Glutamatergic neuron (in vitro differentiated cells): ENCODE data around the gene F12. TPM values are rescaled to one million over a fixed set of nuclear protein-coding genes. Genes with fewer than 3 reads are reported as not detected.
A peak's percentile ranks its signal among the peaks of the same experiment; 100 is the strongest.

Experiments
- DNase-seq: peaks from one replicate; pipeline ENCODE4 v3.0.0; 2022
- H3K27ac Mint-ChIP-seq: one replicate; pipeline ENCODE4 v1.8.0; 2020; ENCODE audit warnings: mild to moderate bottlenecking, mixed read lengths, inconsistent platforms; ENCODE audit not compliant: unreplicated experiment
- H3K27me3 Mint-ChIP-seq: one replicate; pipeline ENCODE4 v1.8.0; 2020; ENCODE audit warnings: mild to moderate bottlenecking, moderate library complexity, mixed read lengths, inconsistent platforms; ENCODE audit not compliant: unreplicated experiment
- H3K36me3 Mint-ChIP-seq: one replicate; pipeline ENCODE4 v1.8.0; 2020; ENCODE audit warnings: mild to moderate bottlenecking, mixed read lengths, inconsistent platforms; ENCODE audit not compliant: unreplicated experiment
- H3K4me1 Mint-ChIP-seq: one replicate; pipeline ENCODE4 v1.8.0; 2020; ENCODE audit warnings: mild to moderate bottlenecking, low read depth, mixed read lengths, inconsistent platforms; ENCODE audit not compliant: unreplicated experiment
- H3K4me3 Mint-ChIP-seq: one replicate; pipeline ENCODE4 v1.8.0; 2020; ENCODE audit warnings: mild to moderate bottlenecking, mixed read lengths, inconsistent platforms; ENCODE audit not compliant: unreplicated experiment
- H3K9me3 Mint-ChIP-seq: one replicate; pipeline ENCODE4 v1.8.0; 2020; ENCODE audit warnings: mild to moderate bottlenecking, moderate library complexity, mixed read lengths, inconsistent platforms; ENCODE audit not compliant: unreplicated experiment
- total RNA-seq: library from RNA; stranded (reverse); fragmentation: NEBNext Ultra II Directional; extraction: Animal tissue kit (Norgen Biotek cat#: 25700); gene quantifications from one replicate; pipeline ENCODE4 v1.2.1, GENCODE V29; 2021; ENCODE audit not compliant: unreplicated experiment
- TF ChIP-seq, protein P1 (sequence below): fragments of 200-600 bp; sonication (generic); IDR thresholded peaks from one replicate; pipeline ENCODE4 v1.5.0; 2021; ENCODE audit not compliant: partially characterized antibody, unreplicated experiment

F12 gene
- total RNA-seq, 1 donor from 2014 or later, result 5.4 TPM

DNA sequence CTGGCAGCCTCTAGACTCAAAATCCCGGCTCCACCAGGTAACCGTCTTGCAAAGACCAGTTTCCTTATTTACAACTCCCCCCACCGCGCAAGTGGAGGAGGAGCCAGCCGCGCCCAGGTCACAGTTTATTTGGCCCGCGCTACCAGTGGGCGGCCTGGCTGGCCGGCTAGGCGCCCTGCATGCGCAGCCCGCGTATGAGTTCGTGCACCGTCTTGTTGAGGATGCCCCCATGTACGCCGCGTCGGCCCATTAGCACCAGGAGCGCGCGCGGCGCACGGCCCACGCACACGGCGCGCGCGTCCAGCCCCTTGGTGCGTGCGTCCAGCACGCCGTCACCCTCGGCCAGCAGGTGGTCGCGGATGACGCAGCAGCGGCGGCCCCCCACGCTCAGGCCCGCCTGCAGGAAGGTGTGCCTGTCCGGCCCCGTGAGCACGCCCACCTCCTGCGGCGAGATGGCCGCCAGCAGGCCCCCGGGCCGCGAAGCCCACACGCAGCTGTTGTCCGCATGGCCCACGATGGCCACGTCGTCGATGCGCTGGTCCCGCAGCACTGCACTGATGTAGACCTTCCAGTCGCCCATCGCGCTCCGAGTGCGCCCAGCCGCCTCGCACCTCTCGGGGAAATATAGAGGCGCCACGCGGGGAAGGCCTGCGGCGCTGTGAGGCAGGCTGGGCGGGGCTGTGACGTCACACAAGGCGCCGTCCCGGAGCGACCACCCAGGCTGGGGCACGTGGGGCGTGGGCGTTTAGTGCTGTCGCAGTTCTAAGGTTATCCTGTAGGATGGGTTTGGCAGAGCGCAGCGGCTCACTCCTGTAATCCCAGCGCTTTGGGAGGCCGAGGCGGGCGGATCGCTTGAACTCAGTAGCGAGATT, 9.1 kb downstream of the F12 start, which contains the start of gene PFN3:
TSS of gene PFN3 (minus strand) at position 665 of the 872 bp plus-strand sequence. CDS start at position 580, 85 bp downstream.
- TF ChIP-seq, protein P1, sequence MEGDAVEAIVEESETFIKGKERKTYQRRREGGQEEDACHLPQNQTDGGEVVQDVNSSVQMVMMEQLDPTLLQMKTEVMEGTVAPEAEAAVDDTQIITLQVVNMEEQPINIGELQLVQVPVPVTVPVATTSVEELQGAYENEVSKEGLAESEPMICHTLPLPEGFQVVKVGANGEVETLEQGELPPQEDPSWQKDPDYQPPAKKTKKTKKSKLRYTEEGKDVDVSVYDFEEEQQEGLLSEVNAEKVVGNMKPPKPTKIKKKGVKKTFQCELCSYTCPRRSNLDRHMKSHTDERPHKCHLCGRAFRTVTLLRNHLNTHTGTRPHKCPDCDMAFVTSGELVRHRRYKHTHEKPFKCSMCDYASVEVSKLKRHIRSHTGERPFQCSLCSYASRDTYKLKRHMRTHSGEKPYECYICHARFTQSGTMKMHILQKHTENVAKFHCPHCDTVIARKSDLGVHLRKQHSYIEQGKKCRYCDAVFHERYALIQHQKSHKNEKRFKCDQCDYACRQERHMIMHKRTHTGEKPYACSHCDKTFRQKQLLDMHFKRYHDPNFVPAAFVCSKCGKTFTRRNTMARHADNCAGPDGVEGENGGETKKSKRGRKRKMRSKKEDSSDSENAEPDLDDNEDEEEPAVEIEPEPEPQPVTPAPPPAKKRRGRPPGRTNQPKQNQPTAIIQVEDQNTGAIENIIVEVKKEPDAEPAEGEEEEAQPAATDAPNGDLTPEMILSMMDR, result no peak
- Mint-ChIP-seq H3K27me3 (peaks cover 9% of the 10 kb centered on the region), H3K4me1 (peaks cover 4% of the 10 kb centered on the region), H3K4me3 (no peak within 1 kb of the TSS), H3K9me3 (peaks cover 7% of the 10 kb centered on the region), H3K27ac (no peak within 1 kb of the TSS), H3K36me3 (no peaks in the 10 kb centered on the region)
- peak; percentile 53 for DNase-seq

DNA sequence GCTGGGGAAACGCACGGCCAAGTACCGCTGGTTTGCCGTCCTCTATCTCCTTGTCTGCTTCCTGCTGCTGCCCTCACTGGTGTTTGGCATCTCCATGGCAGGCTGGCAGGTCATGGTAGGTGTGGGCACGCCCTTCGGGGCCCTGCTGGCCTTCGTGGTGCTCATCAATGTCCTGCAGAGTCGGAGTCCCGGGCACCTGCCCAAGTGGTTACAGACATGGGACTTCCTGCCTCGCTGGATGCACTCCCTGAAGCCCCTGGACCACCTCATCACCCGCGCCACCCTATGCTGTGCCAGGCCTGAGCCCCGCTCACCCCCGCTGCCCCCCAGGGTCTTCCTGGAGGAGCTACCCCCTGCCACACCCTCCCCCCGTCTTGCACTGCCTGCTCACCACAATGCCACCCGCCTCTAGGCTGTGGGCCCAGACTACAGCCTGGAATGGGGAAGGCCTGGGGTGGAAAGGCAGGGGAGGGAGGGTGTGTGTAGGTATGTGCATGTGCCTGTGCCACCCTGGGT, 11.4 kb downstream of the F12 start:
- no peak for DNase-seq
- H3K9me3 Mint-ChIP-seq, result peaks cover 7% of the 10 kb centered on the region
- no peak overlapping the region for H3K27ac Mint-ChIP-seq
- no peak overlapping the region for H3K4me3 Mint-ChIP-seq
- H3K27me3 Mint-ChIP-seq, result peaks cover 7% of the 10 kb centered on the region
- H3K4me1 Mint-ChIP-seq, result peaks cover 2% of the 10 kb centered on the region
- no peaks in the 10 kb centered on the region for H3K36me3 Mint-ChIP-seq
- TF ChIP-seq, protein P1, result no peak

GRCh38 chr5:177396807-177397206, 12.6 kb downstream of the F12 start:
- Mint-ChIP-seq H3K9me3 (peaks cover 3% of the 10 kb centered on the region), H3K4me1 (no peaks in the 10 kb centered on the region), H3K27ac (no peak overlapping the region), H3K4me3 (no peak overlapping the region), H3K36me3 (no peaks in the 10 kb centered on the region), H3K27me3 (peaks cover 2% of the 10 kb centered on the region)
- TF ChIP-seq, protein P1, result no peak
- DNase-seq, result no peak

GRCh38 chr5:177396078-177396477, 13.3 kb downstream of the F12 start:
- no peaks in the 10 kb centered on the region for H3K27me3 Mint-ChIP-seq
- H3K27ac Mint-ChIP-seq, result no peak overlapping the region
- H3K4me3 Mint-ChIP-seq, result no peak overlapping the region
- no peak for DNase-seq
- no peaks in the 10 kb centered on the region for H3K4me1 Mint-ChIP-seq
- peaks cover 3% of the 10 kb centered on the region for H3K9me3 Mint-ChIP-seq
- no peaks in the 10 kb centered on the region for H3K36me3 Mint-ChIP-seq
- TF ChIP-seq, protein P1, result no peak

- peaks cover 6% of the 10 kb centered on the region for H3K27me3 Mint-ChIP-seq
- no peak overlapping the region for H3K27ac Mint-ChIP-seq
- peaks cover 3% of the 10 kb centered on the region for H3K9me3 Mint-ChIP-seq
- no peaks in the 10 kb centered on the region for H3K36me3 Mint-ChIP-seq
- DNase-seq, result no peak
- H3K4me3 Mint-ChIP-seq, result no peak overlapping the region
- H3K4me1 Mint-ChIP-seq, result peaks cover 7% of the 10 kb centered on the region
- TF ChIP-seq, protein P1, result no peak
These were observed 15.4 kb downstream of the F12 start for GRCh38 chr5:177393990-177394389.
